Keratinocyte (primary cell): Measurements from ENCODE around the gene ASPN. TPM values are rescaled to one million over a fixed set of nuclear protein-coding genes. Genes with fewer than 3 reads are reported as not detected.
A peak's percentile ranks its signal among the peaks of the same experiment; 100 is the strongest.

Source experiments
- DNase-seq: peaks from one replicate; pipeline ENCODE4 v3.0.0-alpha.2; 2011; ENCODE audit warnings: low read depth, missing footprints, low spot score
- FAIRE-seq: peaks from 2 replicates; lab custom pipeline; 2011; peaks lifted over from hg19 to GRCh38; lab: Jason Lieb, UNC
- H2AFZ ChIP-seq: 2 replicates; pipeline ENCODE4 v1.6.0; 2012; ENCODE audit warnings: low read length, control low read depth, inconsistent platforms; ENCODE audit not compliant: control insufficient read depth
- H3K27ac ChIP-seq: 2 replicates; pipeline ENCODE4 v1.5.1; 2011; ENCODE audit warnings: low read length; ENCODE audit not compliant: control insufficient read depth, insufficient read depth
- H3K27me3 ChIP-seq: 3 replicates; pipeline ENCODE4 v1.6.0; 2011; ENCODE audit warnings: low read length; ENCODE audit not compliant: control insufficient read depth, insufficient read depth; ENCODE audit errors: extremely low read depth
- H3K36me3 ChIP-seq, 2 experiments: 2 replicates in 1 of 2; 3 replicates in 1 of 2; pipeline ENCODE4 v1.5.1; 2011; ENCODE audit warnings: low read length in 2 of 2, mild to moderate bottlenecking in 1 of 2; ENCODE audit not compliant: control insufficient read depth in 2 of 2, insufficient read depth in 2 of 2; ENCODE audit errors: extremely low read depth in 1 of 2
- H3K4me1 ChIP-seq: 3 replicates; pipeline ENCODE4 v1.5.1; 2011; ENCODE audit warnings: low read length; ENCODE audit not compliant: control insufficient read depth, insufficient read depth; ENCODE audit errors: extremely low read depth
- H3K4me2 ChIP-seq: 3 replicates; pipeline ENCODE4 v1.6.0; 2011; ENCODE audit warnings: low read depth, low read length; ENCODE audit not compliant: control insufficient read depth, insufficient read depth; ENCODE audit errors: extremely low read depth
- H3K4me3 ChIP-seq, 3 experiments: fragments of 200-600 bp in 1 of 3; sonication (generic) in 1 of 3; 2 replicates in 2 of 3; 3 replicates in 1 of 3; pipeline ENCODE4 v1.5.1; 2011 to 2016; ENCODE audit warnings: low read length in 3 of 3, mild to moderate bottlenecking in 3 of 3, control low read depth in 2 of 3, inconsistent platforms in 1 of 3, low read depth in 1 of 3, mixed read lengths in 1 of 3, mixed run types in 1 of 3, moderate library complexity in 1 of 3; ENCODE audit not compliant: control insufficient read depth in 2 of 3, insufficient read depth in 2 of 3; ENCODE audit errors: extremely low read depth in 1 of 3
- H3K79me2 ChIP-seq: 2 replicates; pipeline ENCODE4 v1.6.0; 2012; ENCODE audit warnings: low read length; ENCODE audit not compliant: control insufficient read depth, insufficient read depth
- H3K9ac ChIP-seq: 3 replicates; pipeline ENCODE4 v1.6.0; 2011; ENCODE audit warnings: low read length; ENCODE audit not compliant: control insufficient read depth, insufficient read depth; ENCODE audit errors: extremely low read depth
- H3K9me1 ChIP-seq: 3 replicates; pipeline ENCODE4 v1.6.0; 2011; ENCODE audit warnings: low read length; ENCODE audit not compliant: control insufficient read depth, insufficient read depth; ENCODE audit errors: extremely low read depth
- H3K9me3 ChIP-seq: 2 replicates; pipeline ENCODE4 v1.5.1; 2012; ENCODE audit warnings: low read depth, low read length; ENCODE audit not compliant: control insufficient read depth
- H4K20me1 ChIP-seq: 3 replicates; pipeline ENCODE4 v1.6.0; 2011; ENCODE audit warnings: low read length; ENCODE audit not compliant: control insufficient read depth, insufficient read depth; ENCODE audit errors: extremely low read depth
- CTCF ChIP-seq, 3 experiments: IDR thresholded peaks in 1 of 3; conservative IDR thresholded peaks in 1 of 3; optimal IDR thresholded peaks in 1 of 3; 2 replicates in 2 of 3; 3 replicates in 1 of 3; pipeline versions ENCODE3 to v1.5.1; 2011; ENCODE audit warnings: low read length in 3 of 3, mild to moderate bottlenecking in 3 of 3, moderate library complexity in 2 of 3, control low read depth in 1 of 3, inconsistent platforms in 1 of 3; ENCODE audit not compliant: insufficient read depth in 2 of 3; ENCODE audit errors: extremely low read depth in 1 of 3
- EZH2 ChIP-seq: IDR thresholded peaks from one replicate; pipeline ENCODE4 v1.6.1; 2012; ENCODE audit warnings: inconsistent platforms, mild to moderate bottlenecking, low read length, moderate library complexity
- dilution Hi-C: fragments of 300-500 bp; cut with MboI; formaldehyde crosslinking; loops from one replicate; pipeline ENCODE4 v1.7.0; 2020; ENCODE audit warnings: low sequenced_read_pairs; ENCODE audit not compliant: extremely low pct_ligation_motif_present
- polyA plus RNA-seq, 5 experiments: library from polyadenylated mRNA; depleted of rRNA in 3 of 5; stranded (reverse) in 3 of 5; stranded (forward) in 1 of 5; unstranded in 1 of 5; fragments of >200 nt; gene quantifications; 1 replicate in 1 of 5; 2 replicates in 3 of 5; 3 replicates in 1 of 5; pipeline versions ENCODE4 v1.2.1 to v1.2.3, GENCODE V29; 2011 to 2012; ENCODE audit warnings: missing spikeins in 2 of 5, low read depth in 1 of 5, low replicate concordance in 1 of 5

Gene ASPN
- polyA plus RNA-seq, 1 donor (not counting 4 experiments of a cell fraction or from before 2014, with no cell fraction given), result 0.63 TPM

DNA sequence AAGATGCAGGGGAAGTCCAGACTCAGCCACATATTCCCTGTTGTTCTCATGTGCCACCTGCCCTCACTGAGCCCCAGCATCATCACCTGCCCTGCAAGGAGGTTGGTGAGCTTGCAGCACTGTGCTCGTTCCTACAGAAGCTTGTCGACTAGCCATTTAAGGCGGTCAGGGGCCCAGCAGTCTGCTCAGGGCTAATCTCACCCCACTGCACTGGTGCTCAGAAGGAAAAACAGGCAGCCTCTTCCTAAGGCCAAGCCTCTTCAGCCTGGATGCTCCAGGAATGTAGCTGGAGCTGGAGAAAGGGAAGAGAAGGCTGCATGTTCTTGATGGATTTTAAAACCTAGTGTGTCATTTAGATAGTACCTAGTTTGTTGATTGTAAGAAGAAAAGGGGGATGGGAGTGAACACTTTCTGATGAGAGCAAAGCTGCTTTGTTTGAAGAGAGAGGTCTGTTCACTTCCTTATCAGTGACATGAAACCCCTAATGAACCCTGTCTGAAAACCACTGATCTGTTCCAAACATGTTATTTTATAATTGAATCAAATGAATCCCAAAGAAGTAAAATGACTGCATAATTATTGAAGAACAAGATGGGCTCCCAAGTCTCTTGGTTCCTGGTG, 10.6 kb upstream of the ASPN start:
- H3K27me3 ChIP-seq, result no peaks in the 10 kb centered on the region
- no peaks in the 10 kb centered on the region for H3K36me3 ChIP-seq
- peaks cover 8% of the 10 kb centered on the region for H3K4me1 ChIP-seq
- no peak overlapping the region for H3K9ac ChIP-seq
- H3K79me2 ChIP-seq, result no peaks in the 10 kb centered on the region
- no peaks in the 10 kb centered on the region for H3K9me1 ChIP-seq
- no peak overlapping the region for H3K4me2 ChIP-seq
- no peak overlapping the region for H3K4me3 ChIP-seq
- FAIRE-seq (no peak), DNase-seq (no peak)
- H4K20me1 ChIP-seq, result no peaks in the 10 kb centered on the region
- no peak overlapping the region for H3K27ac ChIP-seq
- TF ChIP-seq EZH2 (no peak), CTCF (optimal IDR thresholded peaks at IDR 0.05 in 1 of 3, IDR thresholded peaks at IDR 0.05 in 1 of 3, conservative IDR thresholded peaks at IDR 0.05 in 1 of 3; ENCODE audit: extremely low read depth in 1 of 3, insufficient read depth in 2 of 3, low read length in 3 of 3) (no peak)
- H2AFZ ChIP-seq, result no peak overlapping the region
- dilution Hi-C loops, result no loop called here
- H3K9me3 ChIP-seq, result no peaks in the 10 kb centered on the region

- dilution Hi-C loops, result no loop called here
- no peaks in the 10 kb centered on the region for H3K36me3 ChIP-seq
These were observed 6.6 kb upstream of the ASPN start for GRCh38 chr9:92488681-92489550.

More at GRCh38 chr9:92488681-92489550, 6.6 kb upstream of the ASPN start:
- no peaks in the 10 kb centered on the region for H4K20me1 ChIP-seq
- peaks cover 9% of the 10 kb centered on the region for H3K4me1 ChIP-seq
- no peak for DNase-seq
- no peaks in the 10 kb centered on the region for H3K9me3 ChIP-seq
- no peak overlapping the region for H3K4me2 ChIP-seq
- H3K27me3 ChIP-seq, result no peaks in the 10 kb centered on the region
- no peak overlapping the region for H3K4me3 ChIP-seq
- no peak overlapping the region for H3K27ac ChIP-seq
- no peak overlapping the region for H3K9ac ChIP-seq
- no peaks in the 10 kb centered on the region for H3K9me1 ChIP-seq
- TF ChIP-seq EZH2, result no peak
- no peak for TF ChIP-seq CTCF (optimal IDR thresholded peaks at IDR 0.05 in 1 of 3, IDR thresholded peaks at IDR 0.05 in 1 of 3, conservative IDR thresholded peaks at IDR 0.05 in 1 of 3; ENCODE audit: extremely low read depth in 1 of 3, insufficient read depth in 2 of 3, low read length in 3 of 3)
- FAIRE-seq, result no peak
- H2AFZ ChIP-seq, result peak overlapping the region; percentile 24
- H3K79me2 ChIP-seq, result no peaks in the 10 kb centered on the region
